Loucy (cell line): ENCODE results near the gene DHDH.

Experiments used
- CTCF ChIP-seq: fragments of 200-600 bp; sonication (generic); conservative IDR thresholded peaks from 2 replicates; pipeline ENCODE4 v1.5.1; 2014; ENCODE audit warnings: mild to moderate bottlenecking, antibody characterized with exemption, low read length
- EZH2phosphoT487 ChIP-seq: fragments of 200-600 bp; IDR thresholded peaks from 2 replicates; pipeline ENCODE4 v1.6.1; 2018; ENCODE audit warnings: antibody characterized with exemption, mild to moderate bottlenecking, moderate library complexity, borderline replicate concordance

- TF ChIP-seq CTCF (no peak), EZH2phosphoT487 (no peak)
These were observed 28.7 kb downstream of the DHDH start for GRCh38 chr19:48962029-48962848.
